SK-N-SH (cell line): Measurements from ENCODE around the gene DSG2. TPM values are rescaled to one million over a fixed set of nuclear protein-coding genes. Genes with fewer than 3 reads are reported as not detected.
"Not testable (repeated sequence)": the region's sequence is repeated elsewhere in the genome, so short reads cannot be mapped to it uniquely, and the experiment has no call there.

Experiments
- CTCF ChIA-PET: fragments of 300-600, 350-600 bp; formaldehyde crosslinking; extraction: SDS; loops from one replicate; lab custom pipeline; 2021; lab: Yijun Ruan, JAX
- POLR2A ChIA-PET: fragments of 350-600 bp; sonication (Branson Sonifier 250); formaldehyde crosslinking; extraction: SDS; loops from one replicate; lab custom pipeline; 2020; ENCODE audit warnings: antibody characterized with exemption, inconsistent platforms; lab: Yijun Ruan, JAX
- DNase-seq: peaks from one replicate; pipeline ENCODE4 v3.0.0; 2012
- H2AFZ ChIP-seq: fragments of 200-600 bp; sonication (generic); 2 replicates; pipeline ENCODE4 v1.8.1; 2016; ENCODE audit warnings: antibody characterized with exemption, mild to moderate bottlenecking, low read depth
- H3F3A ChIP-seq: fragments of 200-600 bp; sonication (generic); replicated peaks from 2 replicates; pipeline ENCODE3; 2016; ENCODE audit warnings: antibody characterized with exemption, mild to moderate bottlenecking; ENCODE audit not compliant: insufficient read depth
- H3K27ac ChIP-seq, 2 experiments: fragments of 200-500 bp in 1 of 2; fragments of 200-600 bp in 1 of 2; sonication (Bioruptor generic) in 1 of 2; sonication (generic), shearing (Covaris generic) in 1 of 2; 2 replicates each; pipeline versions ENCODE4 v1.5.1 to v1.6.1; 2014 to 2016; ENCODE audit warnings: low read depth in 2 of 2, inconsistent platforms in 1 of 2, low read length in 1 of 2, mild to moderate bottlenecking in 1 of 2, mixed read lengths in 1 of 2
- H3K27me3 ChIP-seq: fragments of 200-600 bp; sonication (generic), shearing (Covaris generic); 2 replicates; pipeline ENCODE4 v1.6.1; 2016; ENCODE audit warnings: mixed run types; ENCODE audit not compliant: insufficient read depth
- H3K36me3 ChIP-seq, 2 experiments: fragments of 200-500 bp in 1 of 2; fragments of 200-600 bp in 1 of 2; sonication (Bioruptor generic) in 1 of 2; sonication (generic) in 1 of 2; replicated peaks in 1 of 2; 2 replicates each; pipeline versions ENCODE3 to v1.5.1; 2014 to 2016; ENCODE audit warnings: low read length in 1 of 2, mild to moderate bottlenecking in 1 of 2; ENCODE audit not compliant: insufficient read depth in 2 of 2, control insufficient read depth in 1 of 2
- H3K4me1 ChIP-seq, 2 experiments: fragments of 200-500 bp in 1 of 2; fragments of 200-600 bp in 1 of 2; sonication (Bioruptor generic) in 1 of 2; sonication (generic), shearing (Covaris generic) in 1 of 2; 2 replicates each; pipeline versions ENCODE4 v1.5.1 to v1.6.1; 2014 to 2016; ENCODE audit warnings: low read depth in 1 of 2, low read length in 1 of 2, mixed run types in 1 of 2; ENCODE audit not compliant: insufficient read depth in 2 of 2, control insufficient read depth in 1 of 2
- H3K4me2 ChIP-seq: fragments of 200-600 bp; sonication (generic), shearing (Covaris generic); 2 replicates; pipeline ENCODE4 v1.6.1; 2017; ENCODE audit warnings: mixed run types
- H3K4me3 ChIP-seq, 2 experiments: fragments of 200-500 bp in 1 of 2; fragments of 200-600 bp in 1 of 2; sonication (Bioruptor generic) in 1 of 2; sonication (generic), shearing (Covaris generic) in 1 of 2; 2 replicates each; pipeline versions ENCODE4 v1.5.1 to v1.8.1; 2014 to 2016; ENCODE audit warnings: low read depth in 2 of 2, inconsistent platforms in 1 of 2, low read length in 1 of 2, mild to moderate bottlenecking in 1 of 2, mixed read lengths in 1 of 2, moderate library complexity in 1 of 2
- H3K79me2 ChIP-seq: fragments of 200-600 bp; sonication (generic); 2 replicates; pipeline ENCODE4 v1.8.1; 2017; ENCODE audit warnings: mild to moderate bottlenecking; ENCODE audit not compliant: insufficient read depth
- H3K9ac ChIP-seq: fragments of 200-600 bp; sonication (generic); 2 replicates; pipeline ENCODE4 v1.6.1; 2017; ENCODE audit warnings: mixed run types
- H3K9me2 ChIP-seq: fragments of 200-600 bp; sonication (generic); 2 replicates; pipeline ENCODE4 v1.6.1; 2017; ENCODE audit warnings: mixed run types
- H3K9me3 ChIP-seq: fragments of 200-600 bp; sonication (generic); 2 replicates; pipeline ENCODE4 v1.6.1; 2017; ENCODE audit warnings: mixed run types, mild to moderate bottlenecking, moderate library complexity
- H4K20me1 ChIP-seq: fragments of 200-600 bp; sonication (generic); 2 replicates; pipeline ENCODE4 v1.6.1; 2017; ENCODE audit warnings: mild to moderate bottlenecking, mixed run types; ENCODE audit not compliant: insufficient read depth
- FOSL2 ChIP-seq: IDR thresholded peaks from 2 replicates; pipeline ENCODE4 v1.4.0; 2012; ENCODE audit warnings: low read depth, mild to moderate bottlenecking, moderate library complexity, borderline replicate concordance
- FOXJ3 ChIP-seq: sonication (generic); formaldehyde crosslinking; IDR thresholded peaks from 2 replicates; pipeline ENCODE4 v1.5.1; 2020; ENCODE audit warnings: mild to moderate bottlenecking, missing genetic modification reagents
- FOXM1 ChIP-seq: IDR thresholded peaks from 2 replicates; pipeline ENCODE4 v1.4.0; 2012; ENCODE audit warnings: low read depth, mild to moderate bottlenecking
- MXI1 ChIP-seq: IDR thresholded peaks from 2 replicates; pipeline ENCODE4 v1.6.1; 2012; ENCODE audit warnings: mild to moderate bottlenecking, low read depth, low read length, improper control_type of control experiment
- NRF1 ChIP-seq: IDR thresholded peaks from 2 replicates; pipeline ENCODE4 v1.6.1; 2012; ENCODE audit warnings: low read depth, mild to moderate bottlenecking, low read length
- RAD21 ChIP-seq: IDR thresholded peaks from 2 replicates; pipeline ENCODE4 v1.6.1; 2012; ENCODE audit warnings: mild to moderate bottlenecking, low read length
- RXRA ChIP-seq: IDR thresholded peaks from 2 replicates; pipeline ENCODE4 v1.4.0; 2012; ENCODE audit warnings: low read depth, mild to moderate bottlenecking, borderline replicate concordance
- SMC3 ChIP-seq: IDR thresholded peaks from 2 replicates; pipeline ENCODE4 v1.6.1; 2012; ENCODE audit warnings: low read depth, low read length, improper control_type of control experiment
- TEAD4 ChIP-seq: IDR thresholded peaks from 2 replicates; pipeline ENCODE4 v1.4.0; 2012; ENCODE audit warnings: mild to moderate bottlenecking, borderline replicate concordance; ENCODE audit not compliant: insufficient read depth
- YY1 ChIP-seq: IDR thresholded peaks from 2 replicates; pipeline ENCODE4 v1.4.0; 2012; ENCODE audit warnings: low read depth, mild to moderate bottlenecking
- ZBTB33 ChIP-seq: IDR thresholded peaks from 2 replicates; pipeline ENCODE4 v1.4.0; 2012; ENCODE audit warnings: low read depth, borderline replicate concordance
- whole genome bisulfite sequencing: methylation state at CpG from one replicate; pipeline ENCODE4 v1.1.6; 2017; ENCODE audit warnings: low lambda C conversion rate; 5-methylcytosine and 5-hydroxymethylcytosine counted together
- polyA plus RNA-seq, 3 experiments: library from polyadenylated mRNA; depleted of rRNA; stranded (reverse); fragments of >200 nt; gene quantifications; 2 replicates each; pipeline ENCODE4 v1.2.3, GENCODE V29; 2012

Gene DSG2
- polyA plus RNA-seq, 1 of the 3 experiments (the other 2 are of a cell fraction): not detected

- TF ChIP-seq RAD21: no peak
Observed at GRCh38 chr18:31493171-31493570, 4.8 kb upstream of the DSG2 start (continued).

GRCh38 chr18:31493941-31494340, 4.0 kb upstream of the DSG2 start:
- H2AFZ ChIP-seq: no peak overlapping the region
- no peaks in the 10 kb centered on the region for H3K36me3 ChIP-seq
- peaks cover 0 to 4% of the 10 kb centered on the region in 2 experiments; a peak in 1 of 4 replicates for H3K4me1 ChIP-seq
- no peak overlapping the region for H3K4me3 ChIP-seq
- ChIA-PET CTCF (interaction anchor here (0.9 kb wide), 1 partner anchor 39 kb away, joined by 3 read pairs; no protein-coding TSS in a partner anchor), POLR2A (no interaction called here)
- H3K79me2 ChIP-seq: no peaks in the 10 kb centered on the region
- no peaks in the 10 kb centered on the region for H3K9me3 ChIP-seq
- H3K27me3 ChIP-seq: peaks cover 48% of the 10 kb centered on the region; the same call in 1 of the 2 replicates
- DNase-seq: no peak
- no peaks in the 10 kb centered on the region for H3K9me2 ChIP-seq
- no peak overlapping the region for H3K4me2 ChIP-seq
- H3K9ac ChIP-seq: no peak overlapping the region
- H3K27ac ChIP-seq: no peak overlapping the region
- H3F3A ChIP-seq: no peaks in the 10 kb centered on the region
- no peak for TF ChIP-seq FOXM1
- no peak for TF ChIP-seq RAD21
- no peak for TF ChIP-seq MXI1
- no peak for TF ChIP-seq YY1
- TF ChIP-seq FOSL2: no peak
- no peak for TF ChIP-seq TEAD4
- no peak for TF ChIP-seq NRF1
- TF ChIP-seq SMC3: no peak
- no peak for TF ChIP-seq RXRA
- TF ChIP-seq, all 33 proteins: peak for 0
- H4K20me1 ChIP-seq: no peaks in the 10 kb centered on the region

- H3K9ac ChIP-seq, H3K36me3 ChIP-seq, H3F3A ChIP-seq, H3K9me2 ChIP-seq, H3K4me1 ChIP-seq, H3K79me2 ChIP-seq, H3K9me3 ChIP-seq, DNase-seq, H3K27ac ChIP-seq, POLR2A ChIA-PET, H3K4me3 ChIP-seq, H2AFZ ChIP-seq, H3K4me2 ChIP-seq, H4K20me1 ChIP-seq: not testable (repeated sequence)
- peaks cover 52% of the 10 kb centered on the region; the same call in 1 of the 2 replicates for H3K27me3 ChIP-seq
- 10% methylated on average over 2 of the region's 2 CpGs for WGBS
- CTCF ChIA-PET: interaction anchor here (0.9 kb wide), 1 partner anchor 40 kb away, joined by 3 read pairs; no protein-coding TSS in a partner anchor
Observed at GRCh38 chr18:31494705-31495244, 3.2 kb upstream of the DSG2 start.

GRCh38 chr18:31497404-31497835, 557 bp upstream of the DSG2 start:
- 62% methylated on average over 2 of the region's 25 CpGs for WGBS
- H3K4me3 ChIP-seq: no peak overlapping the region
- H3K9me2 ChIP-seq: no peaks in the 10 kb centered on the region
- H2AFZ ChIP-seq: no peak overlapping the region
- no peaks in the 10 kb centered on the region for H3K36me3 ChIP-seq
- no peak for TF ChIP-seq FOXJ3
- no peak for TF ChIP-seq NRF1
- no peak for TF ChIP-seq ZBTB33
- TF ChIP-seq, all 33 proteins: peak for 0
- CTCF ChIA-PET: no interaction called here
- Histone ChIP-seq H4K20me1 (no peaks in the 10 kb centered on the region), H3K9ac (no peak overlapping the region), H3K4me2 (peak overlapping the region; percentile 75), H3K27me3 (peaks cover 68% of the 10 kb centered on the region), H3K4me1 (peaks cover 0 to 4% of the 10 kb centered on the region in 2 experiments; a peak in 1 of 4 replicates), H3K27ac (no peak overlapping the region), H3K79me2 (no peaks in the 10 kb centered on the region), H3K9me3 (no peaks in the 10 kb centered on the region), H3F3A (no peaks in the 10 kb centered on the region)
- POLR2A ChIA-PET: no interaction called here
- DNase-seq: no peak
